HL-60 (cell line): ENCODE measurements around the gene SVIL.

ENCODE experiments used
- DNase-seq, 2 experiments: peaks; one replicate each; pipeline ENCODE4 v3.0.0-alpha.2; 2010 to 2020; ENCODE audit warnings: low read depth in 1 of 2, low spot score in 1 of 2
- H3K27ac ChIP-seq: fragments of 250-450 bp; sonication (Bioruptor Pico); replicated peaks from 2 replicates; pipeline ENCODE4 v1.5.1; 2020; ENCODE audit warnings: mild to moderate bottlenecking, moderate library complexity
- H3K27me3 ChIP-seq: fragments of 250-450 bp; sonication (Bioruptor Pico); 2 replicates; pipeline ENCODE4 v1.5.1; 2021; ENCODE audit warnings: mild to moderate bottlenecking, moderate library complexity; ENCODE audit not compliant: insufficient read depth, poor library complexity, severe bottlenecking
- H3K4me3 ChIP-seq: replicated peaks from 2 replicates; pipeline ENCODE4 v1.5.1; 2011; ENCODE audit warnings: mild to moderate bottlenecking, control low read depth, low read length; ENCODE audit not compliant: insufficient read depth
- CTCF ChIP-seq: IDR thresholded peaks from one replicate; pipeline ENCODE4 v1.5.1; 2011; ENCODE audit warnings: low read length, control low read depth, inconsistent platforms; ENCODE audit not compliant: insufficient read depth
- GABPA ChIP-seq: IDR thresholded peaks from 2 replicates; pipeline ENCODE4 v1.6.1; 2012; ENCODE audit warnings: low read depth
- POLR2AphosphoS5 ChIP-seq: IDR thresholded peaks from 2 replicates; pipeline ENCODE4 v1.6.1; 2012; ENCODE audit warnings: low read depth
- SPI1 ChIP-seq: IDR thresholded peaks from 2 replicates; pipeline ENCODE4 v1.6.1; 2012; ENCODE audit warnings: low read depth, mild to moderate bottlenecking, borderline replicate concordance
- TF ChIP-seq, protein P1 (sequence below): IDR thresholded peaks from 2 replicates; pipeline ENCODE4 v1.6.1; 2012; ENCODE audit warnings: low read depth; ENCODE audit not compliant: insufficient replicate concordance

Gene SVIL

GRCh38 chr10:29417324-29417723, 217.4 kb downstream of the SVIL start:
- Histone ChIP-seq H3K4me3 (no peak overlapping the region), H3K27ac (no peak overlapping the region), H3K27me3 (no peaks in the 10 kb centered on the region)
- DNase-seq = no peak
- TF ChIP-seq, protein P1, sequence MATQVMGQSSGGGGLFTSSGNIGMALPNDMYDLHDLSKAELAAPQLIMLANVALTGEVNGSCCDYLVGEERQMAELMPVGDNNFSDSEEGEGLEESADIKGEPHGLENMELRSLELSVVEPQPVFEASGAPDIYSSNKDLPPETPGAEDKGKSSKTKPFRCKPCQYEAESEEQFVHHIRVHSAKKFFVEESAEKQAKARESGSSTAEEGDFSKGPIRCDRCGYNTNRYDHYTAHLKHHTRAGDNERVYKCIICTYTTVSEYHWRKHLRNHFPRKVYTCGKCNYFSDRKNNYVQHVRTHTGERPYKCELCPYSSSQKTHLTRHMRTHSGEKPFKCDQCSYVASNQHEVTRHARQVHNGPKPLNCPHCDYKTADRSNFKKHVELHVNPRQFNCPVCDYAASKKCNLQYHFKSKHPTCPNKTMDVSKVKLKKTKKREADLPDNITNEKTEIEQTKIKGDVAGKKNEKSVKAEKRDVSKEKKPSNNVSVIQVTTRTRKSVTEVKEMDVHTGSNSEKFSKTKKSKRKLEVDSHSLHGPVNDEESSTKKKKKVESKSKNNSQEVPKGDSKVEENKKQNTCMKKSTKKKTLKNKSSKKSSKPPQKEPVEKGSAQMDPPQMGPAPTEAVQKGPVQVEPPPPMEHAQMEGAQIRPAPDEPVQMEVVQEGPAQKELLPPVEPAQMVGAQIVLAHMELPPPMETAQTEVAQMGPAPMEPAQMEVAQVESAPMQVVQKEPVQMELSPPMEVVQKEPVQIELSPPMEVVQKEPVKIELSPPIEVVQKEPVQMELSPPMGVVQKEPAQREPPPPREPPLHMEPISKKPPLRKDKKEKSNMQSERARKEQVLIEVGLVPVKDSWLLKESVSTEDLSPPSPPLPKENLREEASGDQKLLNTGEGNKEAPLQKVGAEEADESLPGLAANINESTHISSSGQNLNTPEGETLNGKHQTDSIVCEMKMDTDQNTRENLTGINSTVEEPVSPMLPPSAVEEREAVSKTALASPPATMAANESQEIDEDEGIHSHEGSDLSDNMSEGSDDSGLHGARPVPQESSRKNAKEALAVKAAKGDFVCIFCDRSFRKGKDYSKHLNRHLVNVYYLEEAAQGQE = no peak
- TF ChIP-seq CTCF (no peak), SPI1 (no peak), POLR2AphosphoS5 (no peak), GABPA (no peak)

- no peaks in the 10 kb centered on the region for H3K27me3 ChIP-seq
- no peak overlapping the region for H3K4me3 ChIP-seq
- TF ChIP-seq SPI1 (no peak), CTCF (no peak), POLR2AphosphoS5 (no peak), GABPA (no peak)
- no peak overlapping the region for H3K27ac ChIP-seq
- no peak for DNase-seq
Measured at GRCh38 chr10:29415876-29416275, 218.9 kb downstream of the SVIL start.

DNA sequence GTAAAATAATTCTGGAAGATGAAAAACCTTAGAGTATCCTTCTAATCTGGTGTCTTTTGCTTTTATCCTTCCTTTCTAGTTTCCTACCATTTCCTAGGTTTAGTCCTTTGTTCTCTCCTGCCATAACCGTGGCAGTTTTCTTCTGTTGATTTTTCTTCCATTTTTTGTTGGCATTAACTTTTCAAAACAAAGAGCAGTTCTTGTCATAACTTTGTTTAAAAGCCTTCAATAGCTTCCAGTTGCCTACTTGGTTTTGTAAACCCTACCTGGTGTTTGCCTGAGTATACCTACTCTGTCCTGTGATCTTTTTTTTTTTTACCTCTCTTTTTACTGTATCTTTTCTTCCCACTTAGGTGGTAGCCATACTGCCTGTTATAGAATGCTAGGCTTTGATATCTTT, 220.3 kb downstream of the SVIL start:
- TF ChIP-seq SPI1 = no peak
- TF ChIP-seq CTCF = no peak
- TF ChIP-seq, protein P1 = no peak
- TF ChIP-seq GABPA = no peak
- no peak for TF ChIP-seq POLR2AphosphoS5
- no peak overlapping the region for H3K27ac ChIP-seq

DNA sequence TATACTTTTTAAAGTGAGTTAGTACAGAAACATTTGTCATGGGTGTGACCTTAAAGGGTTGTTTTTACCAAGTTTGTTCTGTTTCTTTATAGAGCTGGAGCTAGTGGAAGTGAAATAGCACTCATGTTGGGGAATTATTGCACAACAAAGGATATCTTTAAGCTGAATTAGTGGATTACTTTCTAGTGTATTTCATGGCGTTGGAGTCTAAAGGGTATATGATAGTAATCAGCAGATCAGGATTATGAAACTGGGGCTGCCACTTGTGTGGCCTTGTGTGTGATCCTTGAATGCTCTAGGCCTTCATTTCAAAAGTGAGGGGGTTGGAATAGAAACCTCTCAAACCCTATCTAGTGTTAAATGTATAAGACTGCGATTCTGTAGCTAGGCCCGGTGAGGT, 222.3 kb downstream of the SVIL start:
- Histone ChIP-seq H3K27me3 (no peaks in the 10 kb centered on the region), H3K4me3 (no peak overlapping the region), H3K27ac (no peak overlapping the region)
- DNase-seq = no peak
- TF ChIP-seq POLR2AphosphoS5 = no peak
- TF ChIP-seq GABPA = no peak
- no peak for TF ChIP-seq CTCF
- TF ChIP-seq, protein P1 = no peak
- TF ChIP-seq SPI1 = no peak

More for the DNA sequence above, 220.3 kb downstream of the SVIL start:
- DNase-seq = no peak
- Histone ChIP-seq H3K4me3 (no peak overlapping the region), H3K27me3 (no peaks in the 10 kb centered on the region)
